B cell (primary cell): ENCODE results near the gene AKR7A2. TPM values are rescaled to one million over a fixed set of nuclear protein-coding genes. Genes with fewer than 3 reads are reported as not detected.

Experiments used
- ATAC-seq: fragments of 200-7000 bp; cut with Tn5 transposase; one replicate; pipeline ENCODE4 v1.10.0; 2021; ENCODE audit warnings: low read depth, mild to moderate bottlenecking, moderate number of reproducible peaks, moderate library complexity
- CTCF ChIA-PET: fragments of 350-600 bp; sonication (Branson Sonifier 250); formaldehyde crosslinking; loops from one replicate; lab custom pipeline; 2021; ENCODE audit warnings: antibody characterized with exemption, inconsistent platforms; lab: Charles Lee
- POLR2A ChIA-PET: fragments of 350-600 bp; sonication (Branson Sonifier 250); formaldehyde crosslinking; loops from one replicate; lab custom pipeline; 2021; ENCODE audit warnings: antibody characterized with exemption; lab: Charles Lee
- DNase-seq: peaks from one replicate; pipeline ENCODE4 v3.0.0; 2013
- H2AFZ ChIP-seq: 2 replicates; pipeline ENCODE4 v1.6.1; 2012; ENCODE audit warnings: mild to moderate bottlenecking, low read depth, low read length; ENCODE audit not compliant: insufficient read depth, poor library complexity, severe bottlenecking
- H3K27ac ChIP-seq, 2 donors: 1 replicate in 1 of 2; 2 replicates in 1 of 2; pipeline ENCODE4 v1.5.1; 2012 to 2013; ENCODE audit warnings: low read length in 2 of 2, mild to moderate bottlenecking in 2 of 2, moderate library complexity in 1 of 2
- H3K27me3 ChIP-seq, 4 experiments: fragments of 200-600 bp in 1 of 4; sonication (generic) in 1 of 4; replicated peaks in 1 of 4; 1 replicate in 2 of 4; 2 replicates in 2 of 4; pipeline versions ENCODE4 v1.6.1 to v1.7.0; 2013 to 2016; ENCODE audit warnings: low read length in 3 of 4, mild to moderate bottlenecking in 2 of 4, mixed read lengths in 1 of 4, moderate library complexity in 1 of 4; ENCODE audit not compliant: insufficient read depth in 4 of 4, control insufficient read depth in 3 of 4; ENCODE audit errors: control extremely low read depth in 1 of 4
- H3K36me3 ChIP-seq, 2 experiments: replicated peaks in 1 of 2; 1 replicate in 1 of 2; 2 replicates in 1 of 2; pipeline versions ENCODE4 v1.6.1 to v1.7.1; 2013; ENCODE audit warnings: low read length in 1 of 2; ENCODE audit not compliant: insufficient read depth in 2 of 2, control insufficient read depth in 1 of 2; ENCODE audit errors: control extremely low read depth in 1 of 2, extremely low read depth in 1 of 2
- H3K4me1 ChIP-seq, 2 donors: fragments of 200-600 bp in 1 of 2; sonication (generic) in 1 of 2; 1 replicate in 1 of 2; 2 replicates in 1 of 2; pipeline versions ENCODE4 v1.5.1 to v1.6.1; 2013 to 2017; ENCODE audit warnings: low read length in 2 of 2; ENCODE audit not compliant: control insufficient read depth in 2 of 2, insufficient read depth in 2 of 2
- H3K4me2 ChIP-seq: replicated peaks from 2 replicates; pipeline ENCODE3; 2012; ENCODE audit warnings: mild to moderate bottlenecking, low read depth, low read length; ENCODE audit not compliant: poor library complexity, severe bottlenecking
- H3K4me3 ChIP-seq, 5 experiments: fragments of 200-600 bp in 1 of 5; sonication (generic) in 1 of 5; 1 replicate in 3 of 5; 2 replicates in 2 of 5; pipeline versions ENCODE4 v1.5.1 to v1.7.0; 2011 to 2016; ENCODE audit warnings: low read length in 4 of 5, mild to moderate bottlenecking in 4 of 5, low read depth in 2 of 5, control low read depth in 1 of 5, moderate library complexity in 1 of 5; ENCODE audit not compliant: insufficient read depth in 1 of 5; ENCODE audit errors: control extremely low read depth in 1 of 5, extremely low read depth in 1 of 5
- H3K79me2 ChIP-seq: fragments of 200-600 bp; sonication (generic); one replicate; pipeline ENCODE4 v1.6.0; 2016; ENCODE audit warnings: low read length; ENCODE audit not compliant: control insufficient read depth, insufficient read depth
- H3K9ac ChIP-seq: fragments of 200-600 bp; sonication (generic); 2 replicates; pipeline ENCODE4 v1.6.1; 2017; ENCODE audit warnings: mild to moderate bottlenecking, low read length, moderate library complexity
- H3K9me3 ChIP-seq, 3 donors: one replicate each; pipeline versions ENCODE4 v1.6.1 to v1.7.1; 2013; ENCODE audit warnings: low read length in 2 of 3; ENCODE audit not compliant: control insufficient read depth in 2 of 3, insufficient read depth in 1 of 3; ENCODE audit errors: control extremely low read depth in 1 of 3
- H4K20me1 ChIP-seq: 2 replicates; pipeline ENCODE4 v1.6.0; 2012; ENCODE audit warnings: mild to moderate bottlenecking, low read length; ENCODE audit not compliant: insufficient read depth, control insufficient read depth, poor library complexity, severe bottlenecking
- H3K27ac Mint-ChIP-seq: one replicate; pipeline ENCODE4 v1.8.0; 2021; ENCODE audit warnings: mixed read lengths
- H3K27me3 Mint-ChIP-seq: one replicate; pipeline ENCODE4 v1.8.0; 2021; ENCODE audit warnings: mixed read lengths
- H3K4me1 Mint-ChIP-seq: one replicate; pipeline ENCODE4 v1.8.0; 2021; ENCODE audit warnings: mixed read lengths
- H3K4me3 Mint-ChIP-seq: one replicate; pipeline ENCODE4 v1.8.0; 2021; ENCODE audit warnings: mixed read lengths
- H3K9me3 Mint-ChIP-seq: one replicate; pipeline ENCODE4 v1.8.0; 2022; ENCODE audit warnings: mixed read lengths; ENCODE audit not compliant: insufficient read depth
- CTCF ChIP-seq: fragments of 200-600 bp; IDR thresholded peaks from one replicate; pipeline ENCODE4 v1.8.0; 2022; ENCODE audit warnings: antibody characterized with exemption, mild to moderate bottlenecking
- EZH2 ChIP-seq: IDR thresholded peaks from 2 replicates; pipeline ENCODE4 v1.6.1; 2012; ENCODE audit warnings: borderline replicate concordance, low read depth, mild to moderate bottlenecking, moderate library complexity, low read length; ENCODE audit not compliant: insufficient read depth, poor library complexity, severe bottlenecking
- WGBS: methylation state at CpG from one replicate; pipeline ENCODE4 v1.1.5; 2013; ENCODE audit warnings: missing lambda C conversion rate; ENCODE audit not compliant: insufficient coverage; 5-methylcytosine and 5-hydroxymethylcytosine counted together
- intact Hi-C: fragments of 100-400 bp; cut with micrococcal nuclease; formaldehyde crosslinking; loops from one replicate; pipeline ENCODE4 v1.10.0; 2022
- polyA plus RNA-seq: library from polyadenylated mRNA; depleted of rRNA; stranded (reverse); fragments of >200 nt; gene quantifications from 2 replicates; pipeline ENCODE4 v1.2.3, GENCODE V29; 2012
- total RNA-seq, 2 donors: library from RNA; stranded (reverse); fragments of 120-200 nt in 1 of 2; gene quantifications; 1 replicate in 1 of 2; 2 replicates in 1 of 2; pipeline versions ENCODE4 v1.2.3 to v1.2.4, GENCODE V29; 2013 to 2022

The AKR7A2 gene
- total and polyA plus RNA-seq, 2 donors (not counting 1 experiment from before 2014, with no cell fraction given) = 23.7 to 32.1 TPM

GRCh38 chr1:19329188-19329587, 17.2 kb upstream of the AKR7A2 start:
- no peak overlapping the region for H3K4me3 ChIP-seq
- 91% methylated on average over 10 of the region's 13 CpGs for WGBS
- H3K4me2 ChIP-seq = no peak overlapping the region
- H3K9ac ChIP-seq = no peak overlapping the region
- no peak overlapping the region for H2AFZ ChIP-seq
- H3K4me1 ChIP-seq = no peaks in the 10 kb centered on the region
- ChIA-PET CTCF (no interaction called here), POLR2A (no interaction called here)
- Mint-ChIP-seq H3K4me1 (no peaks in the 10 kb centered on the region), H3K9me3 (no peaks in the 10 kb centered on the region), H3K27me3 (no peaks in the 10 kb centered on the region), H3K27ac (no peak overlapping the region), H3K4me3 (no peak overlapping the region)
- DNase-seq = no peak
- H3K9me3 ChIP-seq = no peaks in the 10 kb centered on the region
- H3K27ac ChIP-seq = no peak overlapping the region
- H4K20me1 ChIP-seq = no peaks in the 10 kb centered on the region
- no peak for ATAC-seq
- intact Hi-C loops = no loop called here
- TF ChIP-seq CTCF = no peak
- no peak for TF ChIP-seq EZH2
- H3K36me3 ChIP-seq = peaks cover 0 to 41% of the 10 kb centered on the region in 2 experiments
- no peaks in the 10 kb centered on the region for H3K27me3 ChIP-seq
- peaks cover 18% of the 10 kb centered on the region for H3K79me2 ChIP-seq

DNA sequence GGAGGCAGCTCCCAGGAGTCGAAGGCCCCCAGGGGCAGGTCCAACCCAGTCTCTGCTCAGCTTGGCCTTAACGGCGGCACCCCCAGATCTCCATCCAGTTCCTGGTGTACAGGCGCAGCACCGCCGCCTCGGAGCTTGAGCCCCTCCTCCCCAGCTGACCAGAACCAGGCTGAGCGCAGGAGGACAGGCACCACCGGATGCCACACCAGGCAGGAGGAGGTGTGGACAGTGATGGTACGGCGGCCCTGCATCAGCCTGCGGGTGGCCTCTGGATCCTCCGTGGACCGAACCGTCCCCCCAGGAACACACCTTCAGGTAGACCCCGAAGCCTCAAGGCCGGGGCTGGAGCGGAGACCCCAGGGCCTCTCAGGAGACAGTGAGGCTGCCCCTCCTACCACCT, 16.5 kb upstream of the AKR7A2 start:
- H3K27me3 Mint-ChIP-seq = no peaks in the 10 kb centered on the region
- no peak overlapping the region for H3K27ac Mint-ChIP-seq
- Histone ChIP-seq H3K27me3 (no peaks in the 10 kb centered on the region), H4K20me1 (no peaks in the 10 kb centered on the region), H3K4me2 (no peak overlapping the region), H3K79me2 (peaks cover 18% of the 10 kb centered on the region), H3K36me3 (peaks cover 0 to 41% of the 10 kb centered on the region in 2 experiments), H3K4me1 (no peaks in the 10 kb centered on the region), H3K27ac (no peak overlapping the region), H2AFZ (no peak overlapping the region), H3K9me3 (no peaks in the 10 kb centered on the region), H3K9ac (no peak overlapping the region), H3K4me3 (no peak overlapping the region)
- TF ChIP-seq CTCF (no peak), EZH2 (no peak)
- H3K4me1 Mint-ChIP-seq = no peaks in the 10 kb centered on the region
- CTCF ChIA-PET = no interaction called here
- no peak overlapping the region for H3K4me3 Mint-ChIP-seq
- 98% methylated on average over 14 of the region's 18 CpGs for WGBS
- intact Hi-C loops = no loop called here
- no peaks in the 10 kb centered on the region for H3K9me3 Mint-ChIP-seq
- no peak for ATAC-seq
- POLR2A ChIA-PET = no interaction called here
- DNase-seq = no peak
